Panc1 (cell line): ENCODE results near the gene STXBP5.

ENCODE experiments used
- POLR2AphosphoS5 ChIP-seq: IDR thresholded peaks from 2 replicates; pipeline ENCODE4 v1.6.1; 2012; ENCODE audit warnings: mild to moderate bottlenecking, low read depth, low read length, moderate library complexity
- SIN3A ChIP-seq: IDR thresholded peaks from 2 replicates; pipeline ENCODE4 v1.6.1; 2012; ENCODE audit warnings: low read depth, mild to moderate bottlenecking, low read length, moderate library complexity, borderline replicate concordance; ENCODE audit not compliant: insufficient read depth
- TCF7L2 ChIP-seq: IDR thresholded peaks from 2 replicates; pipeline ENCODE4 v1.6.1; 2011; ENCODE audit warnings: mild to moderate bottlenecking, low read depth, low read length, inconsistent platforms
- TF ChIP-seq, protein P1 (sequence below): fragments of 450-650 bp; IDR thresholded peaks from 2 replicates; pipeline ENCODE4 v1.5.1; 2017; ENCODE audit warnings: mild to moderate bottlenecking
- TF ChIP-seq, protein P2 (sequence below), 2 experiments: IDR thresholded peaks; 2 replicates each; pipeline ENCODE4 v1.6.1; 2011 to 2012; ENCODE audit warnings: low read depth in 2 of 2, control low read depth in 1 of 2, low read length in 1 of 2, mild to moderate bottlenecking in 1 of 2, moderate library complexity in 1 of 2; ENCODE audit not compliant: insufficient read depth in 1 of 2

DNA sequence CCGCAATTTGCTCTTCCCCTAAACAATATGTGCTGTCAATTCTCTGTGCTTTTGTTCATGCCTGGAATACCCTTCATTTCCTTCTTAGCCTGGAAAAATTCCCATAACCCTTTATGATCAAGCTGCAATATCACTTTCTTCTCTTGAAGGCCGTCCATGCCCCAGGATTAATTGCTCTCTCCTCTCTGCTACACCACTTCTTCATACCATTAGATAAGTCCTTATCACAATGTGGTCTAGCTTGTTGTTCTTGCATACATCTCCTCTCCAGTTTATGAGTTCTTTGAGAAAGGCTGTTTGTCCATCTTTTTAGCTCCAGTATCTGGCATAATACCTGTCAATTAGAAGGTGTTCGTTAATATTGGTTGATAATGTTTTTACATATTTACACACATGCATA is 193.1 kb downstream of the STXBP5 start:
- no peak for TF ChIP-seq POLR2AphosphoS5
- TF ChIP-seq, protein P1, sequence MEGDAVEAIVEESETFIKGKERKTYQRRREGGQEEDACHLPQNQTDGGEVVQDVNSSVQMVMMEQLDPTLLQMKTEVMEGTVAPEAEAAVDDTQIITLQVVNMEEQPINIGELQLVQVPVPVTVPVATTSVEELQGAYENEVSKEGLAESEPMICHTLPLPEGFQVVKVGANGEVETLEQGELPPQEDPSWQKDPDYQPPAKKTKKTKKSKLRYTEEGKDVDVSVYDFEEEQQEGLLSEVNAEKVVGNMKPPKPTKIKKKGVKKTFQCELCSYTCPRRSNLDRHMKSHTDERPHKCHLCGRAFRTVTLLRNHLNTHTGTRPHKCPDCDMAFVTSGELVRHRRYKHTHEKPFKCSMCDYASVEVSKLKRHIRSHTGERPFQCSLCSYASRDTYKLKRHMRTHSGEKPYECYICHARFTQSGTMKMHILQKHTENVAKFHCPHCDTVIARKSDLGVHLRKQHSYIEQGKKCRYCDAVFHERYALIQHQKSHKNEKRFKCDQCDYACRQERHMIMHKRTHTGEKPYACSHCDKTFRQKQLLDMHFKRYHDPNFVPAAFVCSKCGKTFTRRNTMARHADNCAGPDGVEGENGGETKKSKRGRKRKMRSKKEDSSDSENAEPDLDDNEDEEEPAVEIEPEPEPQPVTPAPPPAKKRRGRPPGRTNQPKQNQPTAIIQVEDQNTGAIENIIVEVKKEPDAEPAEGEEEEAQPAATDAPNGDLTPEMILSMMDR: no peak
- no peak for TF ChIP-seq SIN3A
- no peak for TF ChIP-seq TCF7L2
- TF ChIP-seq, protein P2, sequence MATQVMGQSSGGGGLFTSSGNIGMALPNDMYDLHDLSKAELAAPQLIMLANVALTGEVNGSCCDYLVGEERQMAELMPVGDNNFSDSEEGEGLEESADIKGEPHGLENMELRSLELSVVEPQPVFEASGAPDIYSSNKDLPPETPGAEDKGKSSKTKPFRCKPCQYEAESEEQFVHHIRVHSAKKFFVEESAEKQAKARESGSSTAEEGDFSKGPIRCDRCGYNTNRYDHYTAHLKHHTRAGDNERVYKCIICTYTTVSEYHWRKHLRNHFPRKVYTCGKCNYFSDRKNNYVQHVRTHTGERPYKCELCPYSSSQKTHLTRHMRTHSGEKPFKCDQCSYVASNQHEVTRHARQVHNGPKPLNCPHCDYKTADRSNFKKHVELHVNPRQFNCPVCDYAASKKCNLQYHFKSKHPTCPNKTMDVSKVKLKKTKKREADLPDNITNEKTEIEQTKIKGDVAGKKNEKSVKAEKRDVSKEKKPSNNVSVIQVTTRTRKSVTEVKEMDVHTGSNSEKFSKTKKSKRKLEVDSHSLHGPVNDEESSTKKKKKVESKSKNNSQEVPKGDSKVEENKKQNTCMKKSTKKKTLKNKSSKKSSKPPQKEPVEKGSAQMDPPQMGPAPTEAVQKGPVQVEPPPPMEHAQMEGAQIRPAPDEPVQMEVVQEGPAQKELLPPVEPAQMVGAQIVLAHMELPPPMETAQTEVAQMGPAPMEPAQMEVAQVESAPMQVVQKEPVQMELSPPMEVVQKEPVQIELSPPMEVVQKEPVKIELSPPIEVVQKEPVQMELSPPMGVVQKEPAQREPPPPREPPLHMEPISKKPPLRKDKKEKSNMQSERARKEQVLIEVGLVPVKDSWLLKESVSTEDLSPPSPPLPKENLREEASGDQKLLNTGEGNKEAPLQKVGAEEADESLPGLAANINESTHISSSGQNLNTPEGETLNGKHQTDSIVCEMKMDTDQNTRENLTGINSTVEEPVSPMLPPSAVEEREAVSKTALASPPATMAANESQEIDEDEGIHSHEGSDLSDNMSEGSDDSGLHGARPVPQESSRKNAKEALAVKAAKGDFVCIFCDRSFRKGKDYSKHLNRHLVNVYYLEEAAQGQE (IDR thresholded peaks at IDR 0.05; ENCODE audit: insufficient read depth in 1 of 2, low read depth in 2 of 2, low read length in 1 of 2): no peak
